ENCODE measurements around the gene GAS7.

DNA sequence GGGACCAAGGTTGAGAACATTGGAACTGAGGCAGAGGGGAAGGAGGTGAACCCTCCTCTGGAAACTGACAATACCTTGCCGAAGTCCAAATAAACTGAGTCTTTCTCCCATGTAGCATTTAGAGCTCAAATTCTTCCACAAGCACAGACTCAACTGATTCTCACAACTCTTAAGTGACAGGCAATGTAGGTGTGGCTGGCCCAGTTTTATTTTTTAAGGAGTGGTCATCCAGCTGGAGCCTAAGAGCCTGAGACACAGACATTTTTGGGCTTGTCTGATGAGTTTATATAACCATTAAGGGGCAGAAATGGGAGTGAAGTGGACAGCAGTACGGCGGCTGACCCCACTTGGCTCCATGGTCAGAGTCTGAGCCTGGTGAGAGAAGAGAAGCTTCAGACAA lies 304.2 kb downstream of the GAS7 start:
- TF ChIP-seq SPI1 (IDR thresholded peaks at IDR 0.05; ENCODE audit: borderline replicate concordance, low read depth) (no peak), POLR2AphosphoS5 (IDR thresholded peaks at IDR 0.05; ENCODE audit: low read depth) (no peak)
- TF ChIP-seq, protein P1, sequence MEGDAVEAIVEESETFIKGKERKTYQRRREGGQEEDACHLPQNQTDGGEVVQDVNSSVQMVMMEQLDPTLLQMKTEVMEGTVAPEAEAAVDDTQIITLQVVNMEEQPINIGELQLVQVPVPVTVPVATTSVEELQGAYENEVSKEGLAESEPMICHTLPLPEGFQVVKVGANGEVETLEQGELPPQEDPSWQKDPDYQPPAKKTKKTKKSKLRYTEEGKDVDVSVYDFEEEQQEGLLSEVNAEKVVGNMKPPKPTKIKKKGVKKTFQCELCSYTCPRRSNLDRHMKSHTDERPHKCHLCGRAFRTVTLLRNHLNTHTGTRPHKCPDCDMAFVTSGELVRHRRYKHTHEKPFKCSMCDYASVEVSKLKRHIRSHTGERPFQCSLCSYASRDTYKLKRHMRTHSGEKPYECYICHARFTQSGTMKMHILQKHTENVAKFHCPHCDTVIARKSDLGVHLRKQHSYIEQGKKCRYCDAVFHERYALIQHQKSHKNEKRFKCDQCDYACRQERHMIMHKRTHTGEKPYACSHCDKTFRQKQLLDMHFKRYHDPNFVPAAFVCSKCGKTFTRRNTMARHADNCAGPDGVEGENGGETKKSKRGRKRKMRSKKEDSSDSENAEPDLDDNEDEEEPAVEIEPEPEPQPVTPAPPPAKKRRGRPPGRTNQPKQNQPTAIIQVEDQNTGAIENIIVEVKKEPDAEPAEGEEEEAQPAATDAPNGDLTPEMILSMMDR (IDR thresholded peaks at IDR 0.05; ENCODE audit: insufficient read depth, low read length): no peak
- TF ChIP-seq, protein P2, sequence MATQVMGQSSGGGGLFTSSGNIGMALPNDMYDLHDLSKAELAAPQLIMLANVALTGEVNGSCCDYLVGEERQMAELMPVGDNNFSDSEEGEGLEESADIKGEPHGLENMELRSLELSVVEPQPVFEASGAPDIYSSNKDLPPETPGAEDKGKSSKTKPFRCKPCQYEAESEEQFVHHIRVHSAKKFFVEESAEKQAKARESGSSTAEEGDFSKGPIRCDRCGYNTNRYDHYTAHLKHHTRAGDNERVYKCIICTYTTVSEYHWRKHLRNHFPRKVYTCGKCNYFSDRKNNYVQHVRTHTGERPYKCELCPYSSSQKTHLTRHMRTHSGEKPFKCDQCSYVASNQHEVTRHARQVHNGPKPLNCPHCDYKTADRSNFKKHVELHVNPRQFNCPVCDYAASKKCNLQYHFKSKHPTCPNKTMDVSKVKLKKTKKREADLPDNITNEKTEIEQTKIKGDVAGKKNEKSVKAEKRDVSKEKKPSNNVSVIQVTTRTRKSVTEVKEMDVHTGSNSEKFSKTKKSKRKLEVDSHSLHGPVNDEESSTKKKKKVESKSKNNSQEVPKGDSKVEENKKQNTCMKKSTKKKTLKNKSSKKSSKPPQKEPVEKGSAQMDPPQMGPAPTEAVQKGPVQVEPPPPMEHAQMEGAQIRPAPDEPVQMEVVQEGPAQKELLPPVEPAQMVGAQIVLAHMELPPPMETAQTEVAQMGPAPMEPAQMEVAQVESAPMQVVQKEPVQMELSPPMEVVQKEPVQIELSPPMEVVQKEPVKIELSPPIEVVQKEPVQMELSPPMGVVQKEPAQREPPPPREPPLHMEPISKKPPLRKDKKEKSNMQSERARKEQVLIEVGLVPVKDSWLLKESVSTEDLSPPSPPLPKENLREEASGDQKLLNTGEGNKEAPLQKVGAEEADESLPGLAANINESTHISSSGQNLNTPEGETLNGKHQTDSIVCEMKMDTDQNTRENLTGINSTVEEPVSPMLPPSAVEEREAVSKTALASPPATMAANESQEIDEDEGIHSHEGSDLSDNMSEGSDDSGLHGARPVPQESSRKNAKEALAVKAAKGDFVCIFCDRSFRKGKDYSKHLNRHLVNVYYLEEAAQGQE (IDR thresholded peaks at IDR 0.05; ENCODE audit: insufficient replicate concordance, low read depth): no peak
